Naive B cell (primary cell): ENCODE data around the gene FANCD2. TPM values are rescaled to one million over a fixed set of nuclear protein-coding genes. Genes with fewer than 3 reads are reported as not detected.
"Not testable (repeated sequence)": the region's sequence is repeated elsewhere in the genome, so short reads cannot be mapped to it uniquely, and the experiment has no call there.

Source experiments
- ATAC-seq, 2 donors: fragments of 150-1000 bp; cut with Tn5 transposase; 2 replicates each; pipeline ENCODE4 v1.10.0; 2021; ENCODE audit warnings: low read depth in 2 of 2, mild to moderate bottlenecking in 2 of 2, moderate library complexity in 2 of 2
- DNase-seq: peaks from one replicate; pipeline ENCODE4 v3.0.0; 2022
- H3K27ac Mint-ChIP-seq, 6 donors: one replicate each; pipeline ENCODE4 v1.8.0; 2020 to 2022; ENCODE audit warnings: mild to moderate bottlenecking in 6 of 6, mixed read lengths in 6 of 6, moderate library complexity in 5 of 6, inconsistent platforms in 2 of 6
- H3K27me3 Mint-ChIP-seq, 3 donors: one replicate each; pipeline ENCODE4 v1.8.0; 2021 to 2022; ENCODE audit warnings: mixed read lengths in 3 of 3, mild to moderate bottlenecking in 1 of 3
- H3K36me3 Mint-ChIP-seq, 2 donors: one replicate each; pipeline ENCODE4 v1.8.0; 2020 to 2022; ENCODE audit warnings: mixed read lengths in 2 of 2, inconsistent platforms in 1 of 2, mild to moderate bottlenecking in 1 of 2
- H3K4me1 Mint-ChIP-seq, 3 donors: one replicate each; pipeline ENCODE4 v1.8.0; 2020 to 2022; ENCODE audit warnings: mixed read lengths in 3 of 3, inconsistent platforms in 1 of 3, mild to moderate bottlenecking in 1 of 3, moderate library complexity in 1 of 3
- H3K4me3 Mint-ChIP-seq, 8 donors: one replicate each; pipeline ENCODE4 v1.8.0; 2020 to 2022; ENCODE audit warnings: mild to moderate bottlenecking in 8 of 8, mixed read lengths in 8 of 8, moderate library complexity in 8 of 8, inconsistent platforms in 2 of 8
- H3K9me3 Mint-ChIP-seq, 7 donors: one replicate each; pipeline ENCODE4 v1.8.0; 2020 to 2022; ENCODE audit warnings: mixed read lengths in 7 of 7, mild to moderate bottlenecking in 5 of 7, inconsistent platforms in 2 of 7, moderate library complexity in 1 of 7
- polyA plus RNA-seq, 6 donors: library from polyadenylated mRNA; unstranded; fragments of 300-500 nt; fragmentation: Illumina TruSeq; gene quantifications; one replicate each; pipeline ENCODE4 v1.2.3, GENCODE V29; 2021; ENCODE audit warnings: low read depth in 6 of 6

FANCD2 gene
- polyA plus RNA-seq, 6 donors from 2014 or later = 6.7 to 13.6 (median 11.2) TPM

GRCh38 chr3:10021856-10022775 lies 4.1 kb upstream of the FANCD2 start:
- H3K27me3 Mint-ChIP-seq = no peaks in the 10 kb centered on the region
- peak overlapping the region in 2 of 6 donors; percentile 13 to 29 for H3K27ac Mint-ChIP-seq
- DNase-seq (no peak), ATAC-seq (no peak)
- H3K9me3 Mint-ChIP-seq = no peaks in the 10 kb centered on the region
- H3K36me3 Mint-ChIP-seq = peaks cover 5 to 14% of the 10 kb centered on the region in 2 donors
- peaks cover 9 to 27% (median 17%) of the 10 kb centered on the region in 3 donors for H3K4me1 Mint-ChIP-seq
- H3K4me3 Mint-ChIP-seq = peak overlapping the region in 2 of 8 donors; percentile 43 to 70

- H3K4me1 Mint-ChIP-seq = peaks cover 14 to 30% (median 23%) of the 10 kb centered on the region in 3 donors
- no peak for ATAC-seq
- peaks cover 4 to 14% of the 10 kb centered on the region in 2 donors for H3K36me3 Mint-ChIP-seq
- H3K4me3 Mint-ChIP-seq = peak overlapping the region in 5 of 8 donors; percentile 12 to 99 (median 64)
- peak overlapping the region in 2 of 6 donors; percentile 8 to 49 for H3K27ac Mint-ChIP-seq
- H3K9me3 Mint-ChIP-seq = no peaks in the 10 kb centered on the region
- no peak for DNase-seq
- H3K27me3 Mint-ChIP-seq = no peaks in the 10 kb centered on the region
Observed at GRCh38 chr3:10023587-10024310, 2.5 kb upstream of the FANCD2 start.

- no peak for ATAC-seq
- Mint-ChIP-seq H3K27me3 (no peaks in the 10 kb centered on the region), H3K9me3 (no peaks in the 10 kb centered on the region), H3K4me1 (peaks cover 16 to 32% (median 18%) of the 10 kb centered on the region in 3 donors), H3K36me3 (peaks cover 0 to 8% of the 10 kb centered on the region in 2 donors), H3K27ac (peak overlapping the region; percentile 98 to 99 (median 99)), H3K4me3 (peak overlapping the region; percentile 94 to 99 (median 97))
- DNase-seq = no peak
Observed at GRCh38 chr3:10025205-10026083, 793 bp upstream of the FANCD2 start.

GRCh38 chr3:10041034-10041433 lies 14.8 kb downstream of the FANCD2 start:
- H3K36me3 Mint-ChIP-seq = peaks cover 9 to 30% of the 10 kb centered on the region in 2 donors

GRCh38 chr3:10047876-10048275 lies 21.6 kb downstream of the FANCD2 start:
- ATAC-seq (no peak), DNase-seq (no peak)
- no peaks in the 10 kb centered on the region for H3K27me3 Mint-ChIP-seq
- H3K9me3 Mint-ChIP-seq = peaks cover 0 to 2% (median 0%) of the 10 kb centered on the region in 7 donors
- no peak overlapping the region for H3K4me3 Mint-ChIP-seq
- peaks cover 14 to 19% of the 10 kb centered on the region in 2 donors for H3K36me3 Mint-ChIP-seq
- no peak overlapping the region for H3K27ac Mint-ChIP-seq
- no peaks in the 10 kb centered on the region for H3K4me1 Mint-ChIP-seq

More at GRCh38 chr3:10041034-10041433, 14.8 kb downstream of the FANCD2 start:
- H3K4me1 Mint-ChIP-seq = no peaks in the 10 kb centered on the region
- no peak for ATAC-seq
- H3K27ac Mint-ChIP-seq = peak overlapping the region in 1 of 6 donors; percentile 70
- DNase-seq = no peak
- H3K9me3 Mint-ChIP-seq = no peaks in the 10 kb centered on the region
- H3K27me3 Mint-ChIP-seq = no peaks in the 10 kb centered on the region
- no peak overlapping the region for H3K4me3 Mint-ChIP-seq

- H3K27ac Mint-ChIP-seq = peak overlapping the region in 1 of 6 donors; percentile 88
- not testable (repeated sequence) for H3K9me3 Mint-ChIP-seq, H3K4me1 Mint-ChIP-seq, H3K27me3 Mint-ChIP-seq, H3K4me3 Mint-ChIP-seq, DNase-seq, ATAC-seq
- H3K36me3 Mint-ChIP-seq = peaks cover 10 to 12% of the 10 kb centered on the region in 2 donors
Observed at GRCh38 chr3:10053054-10053453, 26.8 kb downstream of the FANCD2 start.

- ATAC-seq = no peak
- Mint-ChIP-seq H3K27ac (no peak overlapping the region), H3K27me3 (no peaks in the 10 kb centered on the region), H3K4me1 (no peaks in the 10 kb centered on the region), H3K9me3 (peaks cover 0 to 2% (median 0%) of the 10 kb centered on the region in 7 donors), H3K36me3 (peaks cover 3 to 12% of the 10 kb centered on the region in 2 donors), H3K4me3 (no peak overlapping the region)
- no peak for DNase-seq
Observed at GRCh38 chr3:10055097-10055496, 28.9 kb downstream of the FANCD2 start.

- H3K4me3 Mint-ChIP-seq, ATAC-seq, H3K27ac Mint-ChIP-seq, H3K9me3 Mint-ChIP-seq, DNase-seq, H3K27me3 Mint-ChIP-seq, H3K4me1 Mint-ChIP-seq: not testable (repeated sequence)
- H3K36me3 Mint-ChIP-seq = peaks cover 23 to 29% of the 10 kb centered on the region in 2 donors
Observed at GRCh38 chr3:10070077-10070476, 43.8 kb downstream of the FANCD2 start.

- Mint-ChIP-seq H3K4me3 (no peak overlapping the region), H3K36me3 (no peaks in the 10 kb centered on the region), H3K9me3 (no peaks in the 10 kb centered on the region), H3K27ac (no peak overlapping the region), H3K4me1 (no peaks in the 10 kb centered on the region), H3K27me3 (no peaks in the 10 kb centered on the region)
- DNase-seq (no peak), ATAC-seq (no peak)
Observed at GRCh38 chr3:10074666-10075065, 48.4 kb downstream of the FANCD2 start.

- Mint-ChIP-seq H3K36me3 (peaks cover 10 to 24% of the 10 kb centered on the region in 2 donors), H3K27me3 (no peaks in the 10 kb centered on the region), H3K27ac (no peak overlapping the region), H3K4me1 (no peaks in the 10 kb centered on the region), H3K9me3 (no peaks in the 10 kb centered on the region), H3K4me3 (no peak overlapping the region)
- DNase-seq (no peak), ATAC-seq (no peak)
Observed at GRCh38 chr3:10081871-10082270, 55.6 kb downstream of the FANCD2 start.

GRCh38 chr3:10085738-10086137 lies 59.5 kb downstream of the FANCD2 start:
- Mint-ChIP-seq H3K4me3 (no peak overlapping the region), H3K27ac (no peak overlapping the region), H3K27me3 (no peaks in the 10 kb centered on the region), H3K36me3 (peaks cover 15 to 29% of the 10 kb centered on the region in 2 donors), H3K9me3 (no peaks in the 10 kb centered on the region), H3K4me1 (no peaks in the 10 kb centered on the region)
- ATAC-seq = no peak
- DNase-seq = no peak

GRCh38 chr3:10088256-10088655 lies 62.0 kb downstream of the FANCD2 start:
- no peak for ATAC-seq
- DNase-seq = no peak
- Mint-ChIP-seq H3K4me3 (no peak overlapping the region), H3K36me3 (peaks cover 15 to 20% of the 10 kb centered on the region in 2 donors), H3K9me3 (no peaks in the 10 kb centered on the region), H3K4me1 (no peaks in the 10 kb centered on the region), H3K27ac (no peak overlapping the region), H3K27me3 (no peaks in the 10 kb centered on the region)

GRCh38 chr3:10090179-10090578 lies 63.9 kb downstream of the FANCD2 start:
- ATAC-seq (no peak), DNase-seq (no peak)
- no peaks in the 10 kb centered on the region for H3K27me3 Mint-ChIP-seq
- H3K4me3 Mint-ChIP-seq = no peak overlapping the region
- H3K36me3 Mint-ChIP-seq = peaks cover 17 to 20% of the 10 kb centered on the region in 2 donors
- H3K27ac Mint-ChIP-seq = no peak overlapping the region
- H3K9me3 Mint-ChIP-seq = no peaks in the 10 kb centered on the region
- H3K4me1 Mint-ChIP-seq = peaks cover 0 to under 1% (median 0%) of the 10 kb centered on the region in 3 donors
